IMR-90 (cell line): Measurements from ENCODE around the gene STOML1. TPM values are rescaled to one million over a fixed set of nuclear protein-coding genes. Genes with fewer than 3 reads are reported as not detected.

Source experiments
- ATAC-seq: fragments of 200-7000 bp; cut with Tn5 transposase; 2 replicates; pipeline ENCODE4 v1.9.1; 2020; ENCODE audit warnings: low read depth, mild to moderate bottlenecking, moderate library complexity
- BruUV-seq: library from RNA; stranded (reverse); fragments of 400-500 nt; replicated peaks from 2 replicates; lab custom pipeline; 2021; lab: Mats Ljungman, UMichigan
- CTCF ChIA-PET: fragments of 300-600 bp; formaldehyde crosslinking; extraction: SDS; loops from one replicate; lab custom pipeline; 2021; ENCODE audit warnings: antibody characterized with exemption; lab: Yijun Ruan, JAX
- POLR2A ChIA-PET: fragments of 300-600 bp; sonication (Branson Sonifier 250); formaldehyde crosslinking; loops from one replicate; lab custom pipeline; 2022; ENCODE audit warnings: antibody characterized with exemption; ENCODE audit not compliant: unreplicated experiment; lab: Charles Lee
- DNase-seq: peaks from one replicate; pipeline ENCODE4 v3.0.0; 2013
- H2AFZ ChIP-seq: replicated peaks from 2 replicates; pipeline ENCODE3; 2013; ENCODE audit warnings: low read length, mild to moderate bottlenecking; ENCODE audit not compliant: poor library complexity
- H2AK5ac ChIP-seq: 2 replicates; pipeline ENCODE4 v1.6.1; 2013; ENCODE audit warnings: low read depth, low read length, inconsistent platforms
- H2AK9ac ChIP-seq: replicated peaks from 2 replicates; pipeline ENCODE3; 2013; ENCODE audit warnings: mild to moderate bottlenecking, low read depth, low read length, moderate library complexity; ENCODE audit not compliant: poor library complexity
- H2BK120ac ChIP-seq: 2 replicates; pipeline ENCODE4 v1.6.1; 2013; ENCODE audit warnings: low read depth, low read length, inconsistent platforms
- H2BK15ac ChIP-seq: 3 replicates; pipeline ENCODE4 v1.6.1; 2013; ENCODE audit warnings: low read depth, low read length, inconsistent platforms
- H2BK20ac ChIP-seq: 2 replicates; pipeline ENCODE4 v1.6.1; 2013; ENCODE audit warnings: low read depth, mild to moderate bottlenecking, inconsistent platforms, low read length, moderate library complexity
- H2BK5ac ChIP-seq: 2 replicates; pipeline ENCODE4 v1.6.1; 2013; ENCODE audit warnings: mild to moderate bottlenecking, low read depth, low read length, inconsistent platforms; ENCODE audit not compliant: poor library complexity, severe bottlenecking
- H3K14ac ChIP-seq: replicated peaks from 2 replicates; pipeline ENCODE4 v1.6.1; 2013; ENCODE audit warnings: low read depth, low read length, inconsistent platforms
- H3K18ac ChIP-seq: 2 replicates; pipeline ENCODE4 v1.6.1; 2013; ENCODE audit warnings: low read depth, low read length, control low read depth
- H3K23ac ChIP-seq: 2 replicates; pipeline ENCODE4 v1.6.1; 2013; ENCODE audit warnings: low read depth, low read length, inconsistent platforms
- H3K27ac ChIP-seq: 2 replicates; pipeline ENCODE4 v1.5.1; 2013; ENCODE audit warnings: mild to moderate bottlenecking, control low read depth, low read length; ENCODE audit not compliant: insufficient read depth
- H3K27me3 ChIP-seq: 2 replicates; pipeline ENCODE4 v1.6.1; 2013; ENCODE audit warnings: low read length; ENCODE audit not compliant: control insufficient read depth, insufficient read depth
- H3K36me3 ChIP-seq: 2 replicates; pipeline ENCODE4 v1.6.1; 2013; ENCODE audit warnings: low read length, mixed read lengths; ENCODE audit not compliant: control insufficient read depth, insufficient read depth
- H3K4ac ChIP-seq: 2 replicates; pipeline ENCODE4 v1.6.1; 2013; ENCODE audit warnings: low read depth, low read length, inconsistent platforms
- H3K4me1 ChIP-seq: 2 replicates; pipeline ENCODE4 v1.6.1; 2013; ENCODE audit warnings: low read length, mixed read lengths; ENCODE audit not compliant: control insufficient read depth, insufficient read depth
- H3K4me2 ChIP-seq: 2 replicates; pipeline ENCODE4 v1.6.1; 2013; ENCODE audit warnings: low read depth, mild to moderate bottlenecking, control low read depth, low read length, moderate library complexity
- H3K4me3 ChIP-seq: 2 replicates; pipeline ENCODE4 v1.5.1; 2013; ENCODE audit warnings: low read depth, mild to moderate bottlenecking, control low read depth, low read length, moderate library complexity; ENCODE audit not compliant: insufficient read depth
- H3K56ac ChIP-seq: 2 replicates; pipeline ENCODE4 v1.6.1; 2013; ENCODE audit warnings: low read length, inconsistent platforms; ENCODE audit not compliant: insufficient read depth; ENCODE audit errors: extremely low read depth
- H3K79me1 ChIP-seq, 2 experiments: 2 replicates each; pipeline ENCODE4 v1.6.1; 2013; ENCODE audit warnings: low read length in 2 of 2, inconsistent platforms in 1 of 2, low read depth in 1 of 2
- H3K9ac ChIP-seq: 2 replicates; pipeline ENCODE4 v1.6.1; 2013; ENCODE audit warnings: low read depth, low read length, control low read depth
- H3K9me1 ChIP-seq: 2 replicates; pipeline ENCODE4 v1.6.1; 2013; ENCODE audit warnings: low read length, inconsistent platforms; ENCODE audit not compliant: insufficient read depth
- H3K9me3 ChIP-seq: 2 replicates; pipeline ENCODE4 v1.6.1; 2013; ENCODE audit warnings: low read length; ENCODE audit not compliant: control insufficient read depth, insufficient read depth
- H4K20me1 ChIP-seq: 2 replicates; pipeline ENCODE4 v1.6.1; 2013; ENCODE audit warnings: low read length, inconsistent platforms; ENCODE audit not compliant: insufficient read depth
- H4K5ac ChIP-seq: 2 replicates; pipeline ENCODE4 v1.6.1; 2013; ENCODE audit warnings: mild to moderate bottlenecking, low read depth, low read length, control low read depth
- H4K8ac ChIP-seq, 2 experiments: 2 replicates each; pipeline ENCODE4 v1.6.1; 2013; ENCODE audit warnings: low read depth in 2 of 2, low read length in 2 of 2, control low read depth in 1 of 2, inconsistent platforms in 1 of 2
- H4K91ac ChIP-seq: 2 replicates; pipeline ENCODE4 v1.6.1; 2013; ENCODE audit warnings: low read depth, low read length, inconsistent platforms; ENCODE audit not compliant: insufficient read depth
- BHLHE40 ChIP-seq: fragments of 150-350 bp; IDR thresholded peaks from 2 replicates; pipeline ENCODE4 v1.6.1; 2016; ENCODE audit warnings: mild to moderate bottlenecking, low read depth, low read length
- CHD1 ChIP-seq: IDR thresholded peaks from 2 replicates; pipeline ENCODE4 v1.6.1; 2012; ENCODE audit warnings: low read depth, low read length, improper control_type of control experiment
- CTCF ChIP-seq: conservative IDR thresholded peaks from 2 replicates; pipeline ENCODE4 v1.5.1; 2012; ENCODE audit warnings: mild to moderate bottlenecking, low read depth, low read length, improper control_type of control experiment
- FOS ChIP-seq: fragments of 150-350 bp; IDR thresholded peaks from 2 replicates; pipeline ENCODE4 v1.6.1; 2016; ENCODE audit warnings: low read depth, low read length
- MAFK ChIP-seq: IDR thresholded peaks from 2 replicates; pipeline ENCODE4 v1.6.1; 2012; ENCODE audit warnings: low read depth, low read length, improper control_type of control experiment
- MAZ ChIP-seq: IDR thresholded peaks from 2 replicates; pipeline ENCODE4 v1.6.1; 2012; ENCODE audit warnings: low read depth, mild to moderate bottlenecking, low read length, improper control_type of control experiment, moderate library complexity, borderline replicate concordance
- MXI1 ChIP-seq: IDR thresholded peaks from 2 replicates; pipeline ENCODE4 v1.6.1; 2012; ENCODE audit warnings: low read depth, mild to moderate bottlenecking, low read length, moderate library complexity, borderline replicate concordance
- NFE2L2 ChIP-seq: fragments of 150-350 bp; IDR thresholded peaks from 2 replicates; pipeline ENCODE4 v1.6.1; 2016; ENCODE audit warnings: low read depth, mild to moderate bottlenecking, low read length
- POLR2A ChIP-seq: IDR thresholded peaks from 2 replicates; pipeline ENCODE4 v1.6.1; 2012; ENCODE audit warnings: mild to moderate bottlenecking, low read depth, low read length
- RAD21 ChIP-seq: IDR thresholded peaks from 2 replicates; pipeline ENCODE4 v1.6.1; 2012; ENCODE audit warnings: low read length, improper control_type of control experiment
- RCOR1 ChIP-seq: IDR thresholded peaks from 2 replicates; pipeline ENCODE4 v1.6.1; 2012; ENCODE audit warnings: mild to moderate bottlenecking, low read length, improper control_type of control experiment; ENCODE audit not compliant: insufficient replicate concordance
- SMC3 ChIP-seq: fragments of 150-350 bp; IDR thresholded peaks from 2 replicates; pipeline ENCODE4 v1.6.1; 2016; ENCODE audit warnings: low read depth, mild to moderate bottlenecking, antibody characterized with exemption, low read length, moderate library complexity
- WGBS, 2 experiments: methylation state at CpG; one replicate each; pipeline versions ENCODE4 v1.1.5 to v1.1.7; 2013; ENCODE audit warnings: missing lambda C conversion rate in 2 of 2; ENCODE audit not compliant: insufficient read length in 1 of 2; ENCODE audit errors: extremely low coverage in 2 of 2; 5-methylcytosine and 5-hydroxymethylcytosine counted together
- dilution Hi-C: fragments of 300-500 bp; cut with HindIII; formaldehyde crosslinking; loops from one replicate; pipeline ENCODE4 v1.14.3; 2018; ENCODE audit warnings: low sequenced_read_pairs; ENCODE audit not compliant: unreplicated experiment
- in situ Hi-C: fragments of 300-500 bp; cut with MboI; formaldehyde crosslinking; loops from 3 replicates; pipeline ENCODE4 v1.14.3; 2019; ENCODE audit warnings: low sequenced_read_pairs, inconsistent platforms, mixed read lengths
- intact Hi-C: fragments of 100-400 bp; cut with micrococcal nuclease; formaldehyde crosslinking; loops from 2 replicates; pipeline ENCODE4 v1.10.0; 2022
- polyA plus RNA-seq, 3 experiments: library from polyadenylated mRNA; depleted of rRNA; stranded (reverse); fragments of >200 nt; gene quantifications; 2 replicates each; pipeline ENCODE4 v1.2.3, GENCODE V29; 2012; ENCODE audit warnings: low replicate concordance in 1 of 3
- total RNA-seq: library from RNA; depleted of rRNA; stranded (reverse); fragments of >200 nt; gene quantifications from 2 replicates; pipeline ENCODE4 v1.2.3, GENCODE V29; 2012

Gene STOML1
- total and polyA plus RNA-seq, 2 of the 4 experiments (the other 2 are of a cell fraction), result 11.8 to 21.2 TPM

GRCh38 chr15:73952171-73952912, 39.8 kb downstream of the STOML1 start:
- Histone ChIP-seq H2AK9ac (peak overlapping the region; percentile 7), H2BK5ac (peak overlapping the region; percentile 1), H3K9me3 (no peaks in the 10 kb centered on the region), H3K79me1 (0 out of 4 replicates have a peak, but pooled peaks cover 0 to 3% of the 10 kb centered on the region in 2 experiments), H3K4ac (0 out of 2 replicates have a peak overlapping the region, but pooled peaks have one; percentile 18), H2BK20ac (no peak overlapping the region), H3K14ac (no peak overlapping the region), H3K27me3 (no peaks in the 10 kb centered on the region), H2AFZ (no peak overlapping the region), H2AK5ac (peak overlapping the region; percentile 82), H3K4me2 (no peak overlapping the region), H3K18ac (no peak overlapping the region), H4K5ac (no peak overlapping the region), H3K9me1 (peaks cover 9% of the 10 kb centered on the region), H2BK120ac (peak overlapping the region; percentile 50; the same call in 1 of the 2 replicates), H3K4me1 (peaks cover 23% of the 10 kb centered on the region), H3K4me3 (no peak overlapping the region), H4K8ac (peak overlapping the region in 1 of 2 experiments; percentile 88; a peak in 1 of 4 replicates), H3K36me3 (peaks cover 43% of the 10 kb centered on the region), H3K27ac (no peak overlapping the region; the same call in 1 of the 2 replicates), H3K9ac (no peak overlapping the region; the same call in 1 of the 2 replicates), H2BK15ac (no peak overlapping the region), H4K91ac (no peak overlapping the region), H4K20me1 (0 out of 2 replicates have a peak, but pooled peaks cover 2% of the 10 kb centered on the region), H3K56ac (no peak overlapping the region), H3K23ac (no peak overlapping the region)
- dilution Hi-C loops, result no loop called here
- in situ Hi-C loops, result no loop called here
- BruUV-seq, result no TSS peak
- DNase-seq (no peak), ATAC-seq (no peak)
- ChIA-PET CTCF (interaction anchor here (1.1 kb wide), 1 partner anchor 17 kb away, joined by 5 read pairs; no protein-coding TSS in a partner anchor), POLR2A (no interaction called here)
- no peak for TF ChIP-seq RAD21
- TF ChIP-seq NFE2L2, result no peak
- no peak for TF ChIP-seq SMC3
- no peak for TF ChIP-seq RCOR1
- no peak for TF ChIP-seq POLR2A
- TF ChIP-seq MXI1, result no peak
- TF ChIP-seq MAZ, result no peak
- no peak for TF ChIP-seq CTCF
- no peak for TF ChIP-seq BHLHE40
- no peak for TF ChIP-seq MAFK
- no peak for TF ChIP-seq CHD1
- no peak for TF ChIP-seq FOS
- intact Hi-C loops, result no loop called here
- 89% methylated on average over 16 of the region's 21 CpGs; no CpG with 5 or more reads in 1 of the 2 experiments for WGBS, 2 experiments
